HG03025 (cell line): Measurements from ENCODE around the gene HARS2.
"Not testable (repeated sequence)": the region's sequence is repeated elsewhere in the genome, so short reads cannot be mapped to it uniquely, and the experiment has no call there.

Experiments
- ATAC-seq: cut with Tn5 transposase; IDR thresholded peaks from one replicate; pipeline ENCODE4 v1.9.1; 2021; ENCODE audit warnings: mild to moderate bottlenecking, moderate library complexity; ENCODE audit not compliant: unreplicated experiment, low FRiP score

Gene HARS2, protein sequence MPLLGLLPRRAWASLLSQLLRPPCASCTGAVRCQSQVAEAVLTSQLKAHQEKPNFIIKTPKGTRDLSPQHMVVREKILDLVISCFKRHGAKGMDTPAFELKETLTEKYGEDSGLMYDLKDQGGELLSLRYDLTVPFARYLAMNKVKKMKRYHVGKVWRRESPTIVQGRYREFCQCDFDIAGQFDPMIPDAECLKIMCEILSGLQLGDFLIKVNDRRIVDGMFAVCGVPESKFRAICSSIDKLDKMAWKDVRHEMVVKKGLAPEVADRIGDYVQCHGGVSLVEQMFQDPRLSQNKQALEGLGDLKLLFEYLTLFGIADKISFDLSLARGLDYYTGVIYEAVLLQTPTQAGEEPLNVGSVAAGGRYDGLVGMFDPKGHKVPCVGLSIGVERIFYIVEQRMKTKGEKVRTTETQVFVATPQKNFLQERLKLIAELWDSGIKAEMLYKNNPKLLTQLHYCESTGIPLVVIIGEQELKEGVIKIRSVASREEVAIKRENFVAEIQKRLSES

DNA sequence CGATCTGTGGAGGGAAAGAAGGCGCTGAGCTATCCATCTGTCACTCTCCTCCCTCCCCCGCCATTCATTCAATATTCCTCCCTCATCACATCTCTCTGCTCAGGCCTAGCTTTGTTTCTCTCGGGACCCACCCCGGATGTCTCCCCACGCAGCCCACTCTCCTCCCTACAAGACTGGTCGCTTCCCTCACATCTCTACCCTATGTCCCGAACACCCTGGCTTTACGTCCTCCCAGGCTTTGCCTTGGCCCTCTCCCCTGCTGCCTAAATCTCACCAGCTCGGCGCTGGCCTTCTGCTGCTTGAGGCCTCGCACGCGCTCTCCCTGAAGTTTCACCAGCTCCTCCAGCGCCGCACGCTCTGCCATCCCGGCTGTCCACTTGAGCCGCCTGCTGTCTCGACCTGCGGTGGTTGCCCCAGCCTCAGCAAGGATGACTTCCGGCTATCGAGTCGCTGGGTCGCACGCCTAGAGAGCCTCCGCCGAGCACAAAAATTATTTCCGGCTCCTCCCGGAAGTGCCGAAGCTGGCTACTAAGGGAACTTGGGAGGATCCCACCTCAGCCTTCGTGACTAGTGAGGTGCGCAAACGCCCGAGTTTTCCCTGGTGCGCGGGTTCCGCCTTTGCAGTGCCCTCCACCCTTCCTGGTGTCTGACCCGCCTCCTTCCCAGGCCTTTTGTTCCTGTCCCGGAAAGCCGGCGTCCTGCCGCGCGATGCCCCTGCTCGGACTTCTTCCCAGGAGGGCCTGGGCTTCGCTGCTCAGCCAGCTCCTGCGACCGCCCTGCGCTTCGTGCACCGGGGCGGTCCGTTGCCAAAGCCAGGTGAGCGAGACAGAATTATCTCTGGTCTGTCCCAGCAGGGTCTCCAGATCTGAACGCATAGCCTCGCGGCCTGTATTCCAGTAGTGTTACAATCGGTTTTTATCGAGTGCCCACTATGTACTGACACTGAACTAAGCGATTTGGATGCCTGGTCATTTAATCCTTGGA is at the start of gene HARS2, which contains the start of gene HARS1:
HARS2 (plus strand) TSS at position 515 of the 984 bp plus-strand sequence; CDS start at position 709, 194 bp downstream.
HARS1 (minus strand) TSS at position 430 of the 984 bp plus-strand sequence; CDS start at position 364, 66 bp downstream.
- peak; percentile 96 for ATAC-seq

DNA sequence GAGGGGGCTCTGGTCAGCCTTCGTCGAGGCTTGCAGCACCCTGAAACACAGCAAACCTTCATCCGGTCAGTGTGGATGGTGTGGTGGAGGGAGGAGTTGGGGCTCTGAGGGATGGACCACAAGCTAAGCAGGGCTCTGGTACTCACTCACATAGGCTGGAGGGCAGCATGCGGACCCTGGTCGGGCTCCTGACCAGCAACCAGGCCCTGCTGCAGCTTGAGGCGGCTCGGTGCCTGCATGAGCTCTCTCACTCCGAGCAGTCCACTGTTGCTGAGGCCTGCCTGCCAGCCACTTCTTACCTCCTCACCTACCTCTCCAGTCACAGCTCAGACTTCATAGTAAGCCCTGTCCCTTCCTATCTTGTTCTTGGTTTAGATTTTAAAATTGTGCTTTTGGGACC is 49.5 kb upstream of the HARS2 start:
- ATAC-seq, result no peak

DNA sequence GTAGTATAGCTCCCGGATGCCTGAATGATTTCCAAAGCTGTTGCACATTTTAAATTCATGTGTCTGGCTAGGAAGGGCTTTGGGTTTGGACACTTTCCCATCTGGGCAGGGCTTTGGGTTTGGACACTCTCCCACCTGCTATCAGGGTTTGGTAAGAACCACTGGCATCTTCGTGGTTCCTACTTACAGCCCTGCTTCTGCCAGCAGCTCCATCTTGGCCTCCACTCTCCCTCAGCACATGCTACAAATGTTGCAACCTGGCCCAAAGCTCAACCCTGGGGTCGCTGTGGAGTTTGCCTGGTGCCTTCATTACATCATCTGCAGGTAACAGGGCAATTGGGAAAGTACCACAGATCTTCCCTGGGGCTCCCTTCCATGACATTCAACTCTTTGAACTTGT is 48.5 kb upstream of the HARS2 start:
- ATAC-seq, result no peak

DNA sequence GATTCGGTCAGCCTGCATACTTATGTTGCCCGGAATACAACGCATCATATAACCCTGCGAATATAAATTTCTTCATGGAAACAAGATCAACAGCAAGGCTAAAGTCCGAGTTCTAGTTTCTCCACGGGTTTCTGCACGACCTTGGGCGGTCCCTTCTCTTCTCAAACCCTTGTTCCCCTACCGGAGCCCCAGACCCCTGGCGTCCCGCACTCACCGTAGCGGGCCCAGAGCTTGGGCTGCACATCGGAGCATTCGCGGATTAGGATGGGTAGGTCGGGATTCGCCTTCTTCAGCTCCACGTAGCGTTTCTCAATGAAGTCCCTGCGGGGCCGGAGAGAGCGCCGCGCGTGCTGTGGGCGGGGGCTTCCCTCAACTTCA is 44.2 kb upstream of the HARS2 start:
- no peak for ATAC-seq

DNA sequence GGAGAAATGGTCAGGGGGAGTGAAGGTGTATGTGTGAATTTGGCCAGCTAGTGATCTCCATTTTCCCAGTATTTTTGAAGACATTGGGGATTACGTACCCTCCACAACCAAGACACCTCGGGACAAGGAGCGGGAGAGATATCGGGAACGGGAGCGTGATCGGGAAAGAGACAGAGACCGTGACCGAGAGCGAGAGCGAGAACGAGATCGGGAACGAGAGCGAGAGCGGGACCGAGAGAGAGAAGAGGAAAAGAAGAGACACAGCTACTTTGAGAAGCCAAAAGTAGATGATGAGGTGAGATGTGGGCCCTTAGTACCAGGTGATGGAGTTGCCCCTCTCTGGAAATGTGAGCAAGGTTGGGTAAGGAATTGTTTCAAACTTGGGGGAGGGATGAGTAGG is 32.4 kb upstream of the HARS2 start:
- ATAC-seq, result no peak

DNA sequence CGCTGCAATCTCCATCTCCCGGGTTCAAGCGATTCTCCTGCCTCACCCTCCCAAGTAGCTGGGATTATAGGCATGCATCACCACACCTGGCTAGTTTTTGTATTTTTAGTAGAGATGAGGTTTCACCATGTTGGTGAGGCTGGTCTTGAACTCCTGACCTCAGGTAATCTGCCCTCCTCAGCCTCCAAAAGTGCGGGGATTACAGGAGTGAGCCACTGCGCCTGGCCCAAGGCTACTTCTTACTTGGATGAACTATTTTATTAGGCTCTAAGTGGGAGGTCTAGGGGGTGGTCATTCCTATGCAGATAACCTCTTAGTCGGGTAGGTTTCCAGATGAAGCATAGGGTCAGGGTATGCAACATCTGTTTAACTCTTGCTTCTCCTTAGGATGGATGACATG is 30.9 kb upstream of the HARS2 start:
- not testable (repeated sequence) for ATAC-seq

DNA sequence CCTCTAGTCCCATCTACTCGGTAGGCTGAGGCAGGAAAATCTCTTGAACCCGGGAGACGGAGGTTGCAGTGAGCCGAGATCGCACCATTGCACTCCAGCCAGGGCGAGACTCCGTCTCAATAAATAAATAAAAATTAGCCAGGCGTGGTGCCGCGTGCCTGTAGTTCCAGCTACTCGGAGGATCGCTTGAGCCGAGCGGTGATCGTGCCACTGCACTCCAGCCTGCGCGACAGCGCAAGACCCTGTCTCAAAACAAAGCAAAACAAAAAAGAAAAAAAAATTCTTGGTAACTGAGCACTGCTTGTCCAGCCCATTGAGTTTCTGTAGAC is 27.3 kb upstream of the HARS2 start:
- ATAC-seq, result no peak

DNA sequence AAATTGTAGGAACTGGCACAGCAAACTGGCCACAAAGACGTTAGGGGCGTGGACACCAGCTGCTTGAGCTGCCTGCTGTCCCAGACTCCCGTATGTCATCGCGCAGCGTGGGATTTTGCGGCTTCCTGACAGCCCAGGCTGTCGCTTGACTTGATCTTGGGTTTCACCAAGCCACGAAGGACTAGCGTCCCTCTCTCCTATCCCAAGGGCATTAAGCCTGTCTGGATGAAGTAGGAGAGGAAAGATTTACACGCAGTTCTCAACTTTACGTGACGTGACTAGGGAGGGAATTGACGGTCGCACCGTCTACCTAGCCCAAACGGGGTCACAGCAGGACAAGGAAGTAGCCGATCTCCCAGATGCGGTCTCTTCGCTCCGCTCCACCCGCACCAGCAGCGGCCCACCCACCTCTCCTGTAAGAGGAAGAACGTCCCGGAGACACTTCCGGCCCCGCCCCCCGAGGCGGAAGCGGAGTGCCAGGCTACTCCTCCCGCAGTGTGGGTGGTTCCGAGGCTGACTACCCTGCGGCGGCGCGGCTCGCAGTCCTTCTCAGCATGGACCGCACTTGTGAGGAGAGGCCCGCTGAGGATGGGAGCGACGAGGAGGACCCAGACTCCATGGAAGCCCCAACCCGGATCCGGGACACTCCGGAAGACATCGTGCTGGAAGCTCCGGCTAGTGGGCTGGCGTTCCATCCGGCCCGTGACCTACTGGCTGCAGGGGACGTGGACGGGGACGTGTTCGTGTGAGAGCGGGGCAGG is 26.7 kb upstream of the HARS2 start, which contains the start of gene WDR55:
WDR55 (plus strand) TSS at position 546 of the 761 bp plus-strand sequence; CDS start at position 555, 9 bp downstream.
- peak; percentile 95 for ATAC-seq

DNA sequence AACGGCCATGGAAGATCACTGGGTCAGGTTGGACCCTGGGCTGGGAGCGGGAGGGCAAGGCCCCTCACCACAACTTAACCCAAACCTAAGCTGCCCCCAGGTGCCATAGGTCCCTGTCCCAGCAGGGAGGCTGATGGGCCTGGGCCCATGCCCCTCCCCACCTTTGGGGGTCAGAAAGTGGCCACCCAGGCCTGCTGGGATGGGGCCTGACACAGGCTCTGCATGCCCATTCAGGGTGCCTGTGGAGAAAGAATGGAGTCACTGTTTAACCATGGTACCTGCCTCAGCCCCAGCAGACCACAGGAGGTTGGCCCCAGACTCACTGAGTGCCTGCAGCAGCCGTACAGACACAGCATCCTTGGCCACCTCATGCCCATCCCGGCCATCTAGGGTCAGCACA is 20.2 kb upstream of the HARS2 start:
- ATAC-seq, result not testable (repeated sequence)

DNA sequence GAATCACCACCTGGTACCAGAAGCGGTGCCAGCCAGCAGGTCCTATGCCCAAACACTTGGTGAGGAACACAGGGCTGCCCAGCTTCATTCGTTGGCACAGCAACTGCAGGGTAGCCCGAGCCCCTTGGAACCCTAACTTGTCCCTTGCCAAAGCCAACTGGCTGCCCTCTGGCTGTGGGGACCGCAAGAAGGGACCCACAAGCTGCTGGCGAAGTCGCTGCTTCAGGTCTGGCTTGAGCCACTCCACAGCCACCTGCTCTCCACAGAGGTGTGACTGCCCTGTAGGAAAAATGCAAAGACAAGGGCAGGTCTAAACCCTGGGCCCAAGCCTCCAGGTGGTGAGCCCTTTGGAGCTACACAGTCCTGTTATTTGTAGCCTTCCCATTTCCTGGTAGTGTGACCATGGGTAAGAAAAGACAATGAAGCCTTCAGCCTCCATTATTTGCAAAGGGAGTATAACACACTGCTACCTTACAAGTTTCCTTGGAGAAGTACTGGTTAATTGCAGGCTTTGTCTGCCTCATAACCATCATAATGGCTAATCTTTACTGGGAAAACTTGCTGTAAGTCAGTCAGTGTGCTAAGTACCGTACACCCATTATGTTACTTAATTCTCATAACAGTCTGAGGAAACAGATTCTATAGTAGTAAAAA is 19.7 kb upstream of the HARS2 start:
- ATAC-seq, result no peak

DNA sequence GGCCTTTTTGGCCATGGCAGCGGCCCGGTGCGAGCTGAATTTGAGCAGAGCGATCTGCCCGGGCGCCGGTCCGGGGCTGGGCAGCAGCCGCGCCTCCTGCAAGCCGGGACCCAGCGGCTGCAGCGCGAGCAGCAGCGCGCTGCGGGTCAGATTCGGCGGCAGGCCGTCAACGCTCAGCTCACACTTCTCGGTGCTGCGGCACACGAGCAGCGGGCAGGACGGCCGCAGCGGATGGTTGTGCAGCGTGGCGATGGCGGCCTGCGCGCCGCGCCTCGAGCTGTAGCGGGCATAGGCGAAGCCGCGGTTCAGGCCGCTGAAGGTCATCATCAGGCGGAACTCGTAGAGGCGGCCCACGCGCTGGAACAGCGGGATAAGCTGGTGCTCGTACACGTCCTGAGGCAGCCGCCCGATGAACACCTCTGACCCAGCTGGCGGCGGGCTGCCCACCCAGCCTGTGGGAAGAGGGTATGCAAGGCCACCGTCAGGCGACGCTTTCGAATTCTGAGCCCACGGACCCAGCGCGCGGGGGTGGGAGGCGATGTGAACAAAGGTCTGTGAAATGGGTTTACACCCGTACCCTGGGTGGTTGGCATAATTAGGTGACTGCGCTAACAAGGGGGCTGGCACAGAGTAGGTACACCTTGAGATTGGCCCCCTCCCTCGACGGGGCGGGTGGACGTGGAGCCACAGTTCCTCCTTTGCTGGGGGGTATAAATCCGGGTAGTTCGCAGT is 18.6 kb upstream of the HARS2 start:
- ATAC-seq, result no peak

DNA sequence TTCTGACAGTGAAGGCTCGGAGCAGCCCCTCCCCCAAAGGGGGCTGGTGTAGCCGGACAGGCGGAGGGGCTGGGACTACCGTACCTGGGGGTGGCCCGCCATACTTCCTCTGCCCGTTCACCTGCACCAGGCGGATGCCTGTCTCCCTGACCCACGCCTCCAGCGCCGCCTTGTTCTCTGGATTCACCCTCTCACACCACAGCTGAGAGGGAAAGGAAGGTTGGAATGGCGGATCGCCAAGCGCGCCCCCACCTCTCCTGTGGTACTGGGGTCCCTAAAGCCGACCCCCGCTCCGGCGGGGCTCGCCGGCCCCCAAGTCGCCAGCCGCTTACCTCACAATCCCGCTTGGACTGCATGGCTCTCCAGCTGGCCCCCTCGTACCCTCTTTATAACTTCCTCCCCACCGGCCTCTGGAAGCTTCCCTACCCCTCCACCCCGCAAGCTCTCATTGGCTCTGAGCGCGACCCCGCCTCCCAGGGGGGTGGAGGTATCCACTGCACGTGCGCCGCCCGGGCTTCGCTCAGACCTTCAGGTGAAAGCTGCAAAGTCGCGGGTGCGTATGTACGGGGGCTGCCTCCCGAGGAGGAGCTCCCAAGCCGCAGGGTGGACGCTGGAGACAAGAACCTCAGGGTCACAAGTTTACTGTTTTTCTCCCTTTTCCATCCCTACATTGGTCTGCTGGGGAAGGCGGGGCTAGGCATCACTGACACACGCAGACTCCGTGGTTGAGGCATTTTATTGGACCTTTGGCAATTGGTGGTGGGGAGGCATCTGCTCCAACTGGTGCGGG is 17.9 kb upstream of the HARS2 start, which contains the start of gene DND1:
DND1 (minus strand) TSS at position 390 of the 790 bp plus-strand sequence; CDS start at position 356, 34 bp downstream.
- no peak for ATAC-seq

DNA sequence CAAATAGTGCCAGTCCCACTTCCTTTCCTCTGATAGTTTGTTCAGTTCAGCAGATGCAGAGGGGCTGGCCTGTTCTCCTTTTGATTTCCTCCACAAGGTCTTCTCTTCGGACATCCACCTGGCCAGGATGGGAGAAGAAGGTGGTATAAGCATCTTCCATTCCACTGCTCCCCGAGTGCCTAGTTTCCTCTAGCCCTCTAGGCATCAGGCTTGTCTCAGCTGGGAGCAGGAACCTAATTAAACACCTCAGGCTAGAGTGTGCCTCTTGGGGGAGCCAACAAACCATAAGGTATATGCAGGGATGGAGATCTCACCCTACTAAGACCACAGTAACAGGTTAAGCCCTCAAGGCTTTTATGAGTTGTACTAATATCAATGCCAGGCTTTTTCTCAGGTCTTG is 17.0 kb upstream of the HARS2 start:
- ATAC-seq, result no peak

DNA sequence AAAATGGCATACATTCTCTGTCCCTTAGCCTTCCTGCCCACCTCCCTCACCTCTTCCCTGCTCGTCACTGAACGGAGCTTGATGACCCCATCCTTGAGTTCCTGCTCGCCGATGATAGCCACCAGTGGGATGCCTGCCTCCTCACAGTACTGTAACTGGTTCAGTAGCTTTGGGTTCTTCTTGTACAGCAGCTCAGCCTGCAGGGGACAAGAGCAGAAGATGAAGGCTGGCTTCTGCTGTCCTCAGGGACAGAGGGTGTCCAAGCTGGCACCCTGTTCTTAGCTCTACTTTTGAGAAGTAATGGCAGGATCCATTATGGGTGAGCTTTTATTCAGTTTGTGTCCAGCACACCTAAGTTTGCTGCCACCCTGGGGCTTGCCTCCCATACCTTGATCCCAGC is 16.6 kb upstream of the HARS2 start:
- ATAC-seq, result no peak

DNA sequence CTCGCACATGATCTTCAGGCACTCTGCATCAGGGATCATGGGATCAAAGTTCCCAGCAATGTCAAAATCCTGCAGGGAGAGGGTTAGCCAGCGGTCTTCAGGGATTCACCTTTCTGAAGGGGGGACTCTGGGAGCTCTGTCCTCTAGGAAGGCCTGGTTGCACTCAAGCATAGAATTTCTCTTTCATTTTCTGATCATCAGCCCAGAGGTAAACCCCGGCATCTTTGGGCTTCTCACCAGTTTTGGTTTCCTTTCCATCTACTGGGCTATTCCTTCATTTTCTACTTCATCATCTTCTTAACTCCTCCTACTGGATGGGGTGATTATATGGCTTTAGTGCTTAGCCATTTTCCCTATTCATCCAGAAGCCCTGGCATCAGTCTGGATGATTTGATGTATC is 13.3 kb upstream of the HARS2 start:
- no peak for ATAC-seq

DNA sequence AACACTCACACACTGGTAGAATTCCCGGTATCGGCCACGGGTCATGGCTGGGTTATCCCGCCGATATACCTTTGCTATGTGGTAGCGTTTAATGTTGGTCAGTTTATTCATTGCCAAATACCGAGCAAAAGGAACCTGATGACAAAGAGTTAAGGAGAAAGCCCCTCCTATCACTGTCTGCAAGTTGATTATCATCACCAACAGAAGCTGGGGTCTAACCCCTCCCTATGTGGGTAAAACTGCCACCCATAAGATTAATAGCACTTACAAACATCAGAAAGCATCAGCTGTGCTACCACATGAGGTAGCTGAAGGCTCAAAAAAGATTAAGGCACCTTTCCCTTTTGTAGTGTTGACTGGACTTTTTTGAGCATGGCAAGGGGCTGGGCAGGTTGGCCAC is 12.3 kb upstream of the HARS2 start:
- no peak for ATAC-seq

DNA sequence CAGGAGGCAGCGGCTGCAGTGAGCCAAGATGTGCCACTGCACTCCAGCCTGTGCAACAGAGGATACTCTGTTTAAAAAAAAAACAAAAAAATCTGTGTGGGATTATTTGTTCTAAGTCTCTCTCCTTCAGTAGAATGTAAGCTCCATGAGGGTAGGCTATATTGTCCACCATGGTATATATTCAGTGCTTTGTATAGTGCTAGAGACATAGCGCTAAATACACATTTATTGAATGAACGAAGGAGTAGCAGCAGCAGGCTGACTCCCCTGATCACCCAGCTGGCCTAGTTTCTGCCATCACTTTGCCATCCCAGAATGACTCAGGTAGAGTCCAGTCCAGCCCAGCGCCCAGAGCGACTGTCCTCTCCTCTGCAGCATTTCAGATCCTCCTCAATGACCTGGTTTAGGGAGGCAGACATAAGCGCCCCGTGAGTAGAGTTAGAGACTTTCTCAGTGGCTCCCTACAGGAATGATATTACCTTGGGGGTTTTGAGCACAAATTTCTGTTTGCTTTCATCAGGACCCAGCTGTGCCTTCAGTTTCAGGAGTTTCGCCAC is 801 bp upstream of the HARS2 start:
- no peak for ATAC-seq

DNA sequence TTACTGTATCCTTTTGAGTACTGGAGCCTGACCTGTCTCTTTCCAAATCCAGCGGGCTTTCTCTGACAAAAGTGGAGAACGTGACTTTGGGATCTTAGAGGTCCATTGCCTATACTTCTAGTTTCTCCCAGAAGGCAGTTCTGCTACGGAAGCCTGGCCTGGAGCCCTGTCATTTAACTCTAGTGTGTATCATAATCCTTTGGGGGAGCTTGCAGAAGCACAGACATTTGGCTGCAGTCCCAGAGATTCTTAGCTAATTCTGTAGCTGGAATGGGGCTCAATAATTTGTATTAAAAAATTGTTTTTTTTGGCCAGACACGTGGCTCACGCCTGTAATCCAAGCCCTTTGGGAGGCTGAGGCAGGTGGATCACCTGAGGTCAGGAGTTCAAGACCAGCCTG is 3.0 kb downstream of the HARS2 start:
- no peak for ATAC-seq
